Heart left ventricle (tissue), 13 donors: ENCODE data around the gene JAK3.

ENCODE experiments used
- CTCF ChIP-seq, 12 donors: fragments of 200-600 bp; sonication (generic) in 4 of 12; IDR thresholded peaks; one replicate each; pipeline versions ENCODE4 v1.5.0 to v1.8.0; 2018 to 2022; ENCODE audit warnings: antibody characterized with exemption in 12 of 12, mild to moderate bottlenecking in 5 of 12
- POLR2A ChIP-seq, 2 donors: fragments of 450-650 bp; IDR thresholded peaks; one replicate each; pipeline ENCODE4 v1.6.1; 2017; ENCODE audit warnings: antibody characterized with exemption in 2 of 2, mild to moderate bottlenecking in 2 of 2, moderate library complexity in 2 of 2
- donor health status: ischemic (EF 13 %, LVEDD 7.1; RV severe dilation, severe dysfunction).
- donor health status: DM: no; HTN: yes; CAD: no.
- donor health status: DM: no; HTN: no; CAD: no.
- donor health status: ischemic (EF 25% LVEDD 6.9; RV normal size, moderate dysfunction).
- donor health status: ischemic (EF 25% LVEDD 5.7; RV mildly dilated, moderate dysfunction).
- donor health status: ischemic (EF 35%, LVEDD 5.7; RV mildly dilated, moderate dysfunction).
- donor health status: nonischemic (EF 11% LVEDD 7.7; RV severe dilation, severe dysfunction).
- donor health status: DM: yes; HTN: yes; CAD: no.
- donor health status: PGD.
- donor health status: ischemic (EF 29% LVEDD 5.4; RV normal size, mild dysfunction).
- donor health status: nonischemic (EF 23%, LVEDD 6.1; RV moderate dilation, normal function).

GRCh38 chr19:17886515-17886914 is 38.7 kb upstream of the JAK3 start:
- no peak for TF ChIP-seq CTCF (IDR thresholded peaks at IDR 0.05)
- no peak for TF ChIP-seq POLR2A (IDR thresholded peaks at IDR 0.05)
